ENCODE results near the gene RASA3. TPM values are rescaled to one million over a fixed set of nuclear protein-coding genes. Genes with fewer than 3 reads are reported as not detected.

Gene RASA3
- total and polyA plus RNA-seq, 2 donors (not counting 3 experiments of a cell fraction or from before 2014, with no cell fraction given) = 26.5 to 53.8 TPM

- H3K4me3 ChIP-seq (replicated peaks in 1 of 3; ENCODE audit: insufficient read depth in 1 of 3, low read depth in 1 of 3, low read length in 3 of 3) = no peak overlapping the region
These were observed 87.9 kb downstream of the RASA3 start for GRCh38 chr13:114044486-114044885.

GRCh38 chr13:114043421-114044053 lies 88.9 kb downstream of the RASA3 start:
- TF ChIP-seq MYC (IDR thresholded peaks at IDR 0.05; ENCODE audit: low read depth, low read length) (no peak), JUN (IDR thresholded peaks at IDR 0.05; ENCODE audit: borderline replicate concordance, insufficient read depth, insufficient read length, low read depth) (no peak), GATA2 (IDR thresholded peaks at IDR 0.05; ENCODE audit: insufficient read depth, insufficient read length, low read depth, low read length) (no peak), EZH2 (IDR thresholded peaks at IDR 0.05; ENCODE audit: borderline replicate concordance, low read depth, low read length, severe bottlenecking) (no peak), POLR2A (IDR thresholded peaks at IDR 0.05; ENCODE audit: low read depth, low read length) (no peak), CTCF (IDR thresholded peaks at IDR 0.05; ENCODE audit: extremely low read depth in 1 of 2, insufficient read depth in 1 of 2, low read depth in 1 of 2, low read length in 2 of 2) (no peak), FOS (IDR thresholded peaks at IDR 0.05; ENCODE audit: borderline replicate concordance, insufficient read depth, low read length) (no peak), POLR2AphosphoS5 (IDR thresholded peaks at IDR 0.05; ENCODE audit: insufficient read depth, low read depth, low read length) (no peak)
- TF ChIP-seq, protein P1, sequence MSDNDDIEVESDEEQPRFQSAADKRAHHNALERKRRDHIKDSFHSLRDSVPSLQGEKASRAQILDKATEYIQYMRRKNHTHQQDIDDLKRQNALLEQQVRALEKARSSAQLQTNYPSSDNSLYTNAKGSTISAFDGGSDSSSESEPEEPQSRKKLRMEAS (IDR thresholded peaks at IDR 0.05; ENCODE audit: insufficient read depth, insufficient read length) = no peak
- peaks cover 3% of the 10 kb centered on the region for H4K20me1 ChIP-seq (replicated peaks; ENCODE audit: control insufficient read depth, extremely low read depth, insufficient read depth, low read length)
- H3K9ac ChIP-seq (replicated peaks; ENCODE audit: extremely low read depth, insufficient read depth, low read length) = no peak overlapping the region
- dilution Hi-C loops (cut with MboI; ENCODE audit: extremely low pct_ligation_motif_present, low sequenced_read_pairs) = no loop called here
- H3K9me3 ChIP-seq (replicated peaks; ENCODE audit: control insufficient read depth, insufficient read depth, low read length) = no peaks in the 10 kb centered on the region
- no peak overlapping the region for H2AFZ ChIP-seq (ENCODE audit: low read depth, low read length)
- no peaks in the 10 kb centered on the region for H3K9me1 ChIP-seq (replicated peaks; ENCODE audit: control insufficient read depth, extremely low read depth, insufficient read depth, low read length)
- H3K36me3 ChIP-seq (ENCODE audit: control insufficient read depth in 2 of 2, extremely low read depth in 1 of 2, insufficient read depth in 2 of 2, low read length in 2 of 2) = peaks cover 0 to 11% of the 10 kb centered on the region in 2 experiments
- intact Hi-C loops (cut with micrococcal nuclease) = no loop called here
- no peak overlapping the region for H3K27ac ChIP-seq (ENCODE audit: insufficient read depth, low read depth, low read length)
- POLR2A ChIA-PET = no interaction called here
- no peak for DNase-seq (ENCODE audit: low read depth, low spot score)
- no peak overlapping the region for H3K4me2 ChIP-seq (ENCODE audit: insufficient read depth, low read length)
- H3K4me1 ChIP-seq (ENCODE audit: control insufficient read depth, extremely low read depth, insufficient read depth, low read length) = no peaks in the 10 kb centered on the region
- no peak overlapping the region for H3K4me3 ChIP-seq (replicated peaks in 1 of 3; ENCODE audit: insufficient read depth in 1 of 3, low read depth in 1 of 3, low read length in 3 of 3)
- peaks cover 77% of the 10 kb centered on the region for H3K79me2 ChIP-seq (ENCODE audit: control insufficient read depth, insufficient read depth, low read length)
- CTCF ChIA-PET = no interaction called here
- BruUV-seq (replicated peaks) = no TSS peak
- H3K27me3 ChIP-seq (ENCODE audit: control insufficient read depth in 2 of 2, insufficient read depth in 2 of 2, low read length in 2 of 2) = no peaks in the 10 kb centered on the region
- no peak for FAIRE-seq

More at GRCh38 chr13:114044486-114044885, 87.9 kb downstream of the RASA3 start:
- H3K27ac ChIP-seq (ENCODE audit: insufficient read depth, low read depth, low read length) = no peak overlapping the region
- dilution Hi-C loops (cut with MboI; ENCODE audit: extremely low pct_ligation_motif_present, low sequenced_read_pairs) = no loop called here
- no peaks in the 10 kb centered on the region for H3K27me3 ChIP-seq (ENCODE audit: control insufficient read depth in 2 of 2, insufficient read depth in 2 of 2, low read length in 2 of 2)
- ChIA-PET CTCF (no interaction called here), POLR2A (no interaction called here)
- H4K20me1 ChIP-seq (replicated peaks; ENCODE audit: control insufficient read depth, extremely low read depth, insufficient read depth, low read length) = peaks cover 3% of the 10 kb centered on the region
- no TSS peak for BruUV-seq (replicated peaks)
- intact Hi-C loops (cut with micrococcal nuclease) = no loop called here
- H3K9me3 ChIP-seq (replicated peaks; ENCODE audit: control insufficient read depth, insufficient read depth, low read length) = no peaks in the 10 kb centered on the region
- H3K4me2 ChIP-seq (ENCODE audit: insufficient read depth, low read length) = no peak overlapping the region
- DNase-seq (ENCODE audit: low read depth, low spot score) = no peak
- no peaks in the 10 kb centered on the region for H3K4me1 ChIP-seq (ENCODE audit: control insufficient read depth, extremely low read depth, insufficient read depth, low read length)
- H3K9me1 ChIP-seq (replicated peaks; ENCODE audit: control insufficient read depth, extremely low read depth, insufficient read depth, low read length) = no peaks in the 10 kb centered on the region
- no peak overlapping the region for H3K9ac ChIP-seq (replicated peaks; ENCODE audit: extremely low read depth, insufficient read depth, low read length)
- FAIRE-seq = no peak
- peaks cover 0 to 11% of the 10 kb centered on the region in 2 experiments for H3K36me3 ChIP-seq (ENCODE audit: control insufficient read depth in 2 of 2, extremely low read depth in 1 of 2, insufficient read depth in 2 of 2, low read length in 2 of 2)
- TF ChIP-seq POLR2A (IDR thresholded peaks at IDR 0.05; ENCODE audit: low read depth, low read length) (no peak), FOS (IDR thresholded peaks at IDR 0.05; ENCODE audit: borderline replicate concordance, insufficient read depth, low read length) (no peak)
- H3K79me2 ChIP-seq (ENCODE audit: control insufficient read depth, insufficient read depth, low read length) = peaks cover 75% of the 10 kb centered on the region
- H2AFZ ChIP-seq (ENCODE audit: low read depth, low read length) = no peak overlapping the region

Measured in endothelial cell of umbilical vein (primary cell).